Measurements from ENCODE around the gene OVOL1.

Gene OVOL1

GRCh38 chr11:65792456-65792855 is 5.6 kb downstream of the OVOL1 start:
- DNase-seq (ENCODE audit: low read depth) = no peak

GRCh38 chr11:65793144-65793581 is 6.3 kb downstream of the OVOL1 start:
- DNase-seq (ENCODE audit: low read depth) = no peak

- no peak for DNase-seq (ENCODE audit: low read depth)
Measured at GRCh38 chr11:65793625-65794400, 7.0 kb downstream of the OVOL1 start.

- no peak for DNase-seq (ENCODE audit: low read depth)
Measured at GRCh38 chr11:65794570-65795510, 8.0 kb downstream of the OVOL1 start.

- no peak for DNase-seq (ENCODE audit: low read depth)
Measured at GRCh38 chr11:65796726-65797601, 10.1 kb downstream of the OVOL1 start.

GRCh38 chr11:65797711-65798110 is 10.8 kb downstream of the OVOL1 start:
- no peak for DNase-seq (ENCODE audit: low read depth)

- no peak for DNase-seq (ENCODE audit: low read depth)
Measured at GRCh38 chr11:65798882-65799281, 12.0 kb downstream of the OVOL1 start.

- DNase-seq (ENCODE audit: low read depth) = no peak
Measured at GRCh38 chr11:65801153-65801987, 14.5 kb downstream of the OVOL1 start.

GRCh38 chr11:65802841-65803240 is 16.0 kb downstream of the OVOL1 start:
- DNase-seq (ENCODE audit: low read depth) = no peak

- no peak for DNase-seq (ENCODE audit: low read depth)
Measured at GRCh38 chr11:65803797-65804492, 17.1 kb downstream of the OVOL1 start.

- no peak for DNase-seq (ENCODE audit: low read depth)
Measured at GRCh38 chr11:65806979-65807378, 20.1 kb downstream of the OVOL1 start.

GRCh38 chr11:65808744-65809341 is 22.0 kb downstream of the OVOL1 start:
- DNase-seq (ENCODE audit: low read depth) = no peak

- DNase-seq (ENCODE audit: low read depth) = no peak
Measured at GRCh38 chr11:65809496-65809895, 22.6 kb downstream of the OVOL1 start.

GRCh38 chr11:65810046-65810868 is 23.4 kb downstream of the OVOL1 start:
- DNase-seq (ENCODE audit: low read depth) = no peak

- no peak for DNase-seq (ENCODE audit: low read depth)
Measured at GRCh38 chr11:65811764-65812475, 25.1 kb downstream of the OVOL1 start.

GRCh38 chr11:65814131-65814985 is 27.5 kb downstream of the OVOL1 start:
- DNase-seq (ENCODE audit: low read depth) = no peak

GRCh38 chr11:65814986-65815565 is 28.2 kb downstream of the OVOL1 start:
- no peak for DNase-seq (ENCODE audit: low read depth)

All from CMK (cell line).